ENCODE results near the gene NIPAL4.
"Not testable (repeated sequence)": the region's sequence is repeated elsewhere in the genome, so short reads cannot be mapped to it uniquely, and the experiment has no call there.

Gene NIPAL4

DNA sequence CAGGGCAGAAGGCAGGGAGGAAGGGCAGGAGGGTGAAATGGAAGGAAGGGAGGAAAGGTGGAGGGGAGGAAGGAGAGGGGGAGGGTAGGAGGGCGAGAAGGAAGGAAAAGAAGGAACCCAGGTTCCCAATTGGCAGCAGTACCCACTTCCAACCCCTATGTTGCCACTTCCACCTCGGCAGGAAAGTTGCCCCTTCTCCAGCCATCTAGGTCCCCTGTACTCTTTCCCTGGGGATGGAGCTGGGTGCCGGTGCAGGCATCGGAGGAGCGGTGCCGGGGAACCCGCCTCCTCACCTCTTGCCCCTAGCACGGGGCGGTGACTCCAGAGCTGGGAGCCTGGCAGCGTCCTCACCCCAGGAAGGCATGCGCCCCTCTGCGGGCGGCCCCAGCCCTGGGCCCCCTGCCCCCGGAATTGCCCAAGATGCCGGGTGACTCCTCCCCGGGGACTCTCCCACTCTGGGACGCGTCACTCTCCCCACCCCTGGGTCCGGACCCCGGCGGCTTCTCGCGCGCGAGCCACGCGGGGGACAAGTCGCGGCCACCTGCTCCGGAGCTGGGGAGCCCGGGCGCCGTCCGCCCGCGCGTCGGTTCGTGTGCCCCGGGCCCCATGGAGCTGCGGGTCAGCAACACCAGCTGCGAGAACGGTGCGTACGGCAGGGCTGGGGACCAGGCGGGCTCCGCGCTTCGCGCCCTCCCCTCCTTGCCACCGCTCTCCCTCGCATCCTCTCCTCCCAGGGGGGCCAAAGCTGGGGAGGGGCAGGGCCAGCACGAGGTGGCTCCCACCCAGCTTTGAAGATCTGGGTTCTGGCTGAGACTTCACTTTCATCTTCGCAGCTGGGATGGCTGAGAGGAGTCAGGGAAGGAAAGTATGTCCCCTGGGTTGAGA lies at the start of gene NIPAL4:
NIPAL4 (plus strand) TSS at position 499 of the 885 bp plus-strand sequence; CDS start at position 607, 108 bp downstream.
- no peak for DNase-seq

DNA sequence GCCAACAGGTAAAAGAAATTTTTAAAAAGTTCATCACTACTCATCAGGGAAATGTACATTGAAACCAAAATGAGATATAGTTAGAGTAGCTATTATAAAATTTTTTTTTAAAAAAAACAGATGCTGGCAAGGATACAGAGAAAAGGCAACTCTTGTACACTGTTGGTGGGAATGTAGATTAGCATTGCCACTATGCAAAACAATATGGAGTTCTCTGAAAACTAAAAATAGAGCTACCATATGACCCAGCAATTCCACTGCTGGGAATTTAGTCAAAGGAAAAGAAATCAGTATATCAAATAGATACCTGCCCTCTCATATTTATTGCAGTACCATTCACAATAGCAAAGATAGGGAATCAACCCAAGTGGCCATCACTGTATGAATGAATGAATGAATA lies 44.2 kb upstream of the NIPAL4 start:
- no peak for DNase-seq

GRCh38 chr5:157419521-157419920 lies 40.5 kb upstream of the NIPAL4 start:
- not testable (repeated sequence) for DNase-seq

- not testable (repeated sequence) for DNase-seq
Measured at GRCh38 chr5:157429920-157430319, 30.1 kb upstream of the NIPAL4 start.

DNA sequence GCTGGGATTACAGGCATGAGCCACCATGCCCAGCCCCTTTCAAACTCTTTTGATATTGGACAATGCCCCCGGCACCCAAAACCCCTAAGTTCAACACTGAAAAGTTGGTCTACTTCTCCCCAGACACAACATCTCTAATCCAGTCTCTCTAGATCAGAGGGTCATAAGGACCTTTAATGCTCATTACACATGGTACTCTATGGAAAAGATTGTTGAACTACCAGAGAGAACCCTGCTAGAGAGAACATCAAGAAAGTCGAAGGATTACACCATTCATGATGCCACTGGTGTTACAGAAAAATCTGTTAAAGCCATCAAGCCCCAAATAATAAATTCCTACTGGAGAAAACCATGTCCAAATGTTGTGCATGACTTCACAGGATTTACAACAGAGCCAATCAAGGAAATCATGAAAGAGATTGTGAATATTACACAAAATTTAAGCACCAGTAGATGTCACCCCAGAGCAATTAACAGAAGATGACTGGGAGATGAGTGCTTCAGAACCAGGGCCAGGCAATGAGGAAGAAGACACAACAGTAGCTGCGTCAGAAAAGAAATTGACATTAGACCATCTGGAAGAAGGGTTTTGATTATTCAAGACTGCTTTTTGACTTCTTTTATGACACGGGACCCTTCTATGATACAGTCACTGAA lies 28.3 kb upstream of the NIPAL4 start:
- DNase-seq = peak; percentile 3

- no peak for DNase-seq
Measured at GRCh38 chr5:157434096-157434495, 25.9 kb upstream of the NIPAL4 start.

- peak; percentile 78 for DNase-seq
Measured at GRCh38 chr5:157443041-157443549, 16.9 kb upstream of the NIPAL4 start.

- no peak for DNase-seq
Measured at GRCh38 chr5:157444224-157444623, 15.8 kb upstream of the NIPAL4 start.

DNA sequence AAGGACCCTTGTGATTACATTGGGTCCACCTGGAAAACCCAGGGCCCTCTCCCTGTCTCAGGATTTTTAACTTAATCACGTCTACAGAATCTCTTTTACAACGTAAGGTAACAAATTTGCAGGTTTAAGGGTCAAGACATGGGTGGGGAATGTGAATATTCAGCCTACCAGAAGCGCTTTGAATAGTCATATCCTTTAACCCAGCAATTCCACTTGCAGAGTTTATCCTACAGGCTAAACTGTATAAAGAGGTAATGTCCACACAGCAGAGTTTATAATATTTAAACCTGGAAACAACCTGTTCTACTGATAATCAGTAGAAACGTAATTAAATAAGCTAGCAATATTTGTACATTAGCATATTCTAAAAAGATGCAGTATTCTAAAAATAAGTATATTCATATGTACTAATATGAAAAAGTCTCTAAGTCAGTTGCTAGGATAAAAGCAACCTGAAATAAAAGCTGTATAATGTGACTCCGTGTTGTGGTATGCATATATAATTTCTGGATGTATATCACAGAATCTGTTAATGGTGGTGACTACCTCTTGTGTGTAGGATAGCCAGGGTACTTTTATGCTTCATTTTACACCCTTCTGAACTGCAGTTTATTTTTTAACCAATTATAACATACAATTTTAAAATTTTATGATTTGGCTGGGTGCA lies 14.1 kb upstream of the NIPAL4 start:
- no peak for DNase-seq

GRCh38 chr5:157446412-157446935 lies 13.5 kb upstream of the NIPAL4 start:
- DNase-seq = no peak

- no peak for DNase-seq
Measured at GRCh38 chr5:157447201-157447637, 12.8 kb upstream of the NIPAL4 start.

DNA sequence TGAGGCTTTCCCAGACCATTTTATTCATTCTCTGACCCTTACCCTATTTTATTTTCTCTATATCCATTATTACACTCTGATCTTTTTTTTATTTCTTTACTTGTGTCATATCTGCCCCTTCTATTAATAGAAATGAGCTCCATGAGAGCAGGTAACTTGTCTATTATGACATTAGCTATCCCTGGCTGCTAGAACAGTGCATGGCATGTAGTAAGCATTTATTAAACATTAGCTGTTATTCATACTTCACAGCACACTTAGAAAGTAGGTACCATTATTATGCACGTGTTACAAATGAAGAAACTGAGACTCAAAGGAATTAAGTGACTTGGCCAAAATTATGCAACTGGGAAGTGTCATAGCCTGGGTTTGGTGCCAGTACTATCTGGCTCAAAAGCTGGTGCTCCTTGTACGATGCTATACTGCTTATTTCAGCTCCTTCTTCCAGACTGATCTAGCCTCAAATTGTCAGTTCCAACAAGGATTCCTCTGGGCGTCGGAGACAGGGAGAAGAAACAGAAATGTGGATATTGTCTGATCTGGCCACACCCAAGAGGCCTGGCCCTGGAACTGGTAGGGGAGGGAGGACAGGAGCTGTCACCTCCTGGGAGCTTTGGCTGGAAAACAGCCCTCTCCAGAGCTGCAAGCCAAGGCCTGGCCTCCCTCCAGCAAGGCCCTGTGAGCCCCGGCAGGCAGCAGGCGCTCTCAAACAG lies 10.8 kb upstream of the NIPAL4 start:
- DNase-seq = no peak

- DNase-seq = no peak
Measured at GRCh38 chr5:157450024-157450423, 10.0 kb upstream of the NIPAL4 start.

- no peak for DNase-seq
Measured at GRCh38 chr5:157451806-157452205, 8.2 kb upstream of the NIPAL4 start.

- no peak for DNase-seq
Measured at GRCh38 chr5:157454273-157454672, 5.7 kb upstream of the NIPAL4 start.

DNA sequence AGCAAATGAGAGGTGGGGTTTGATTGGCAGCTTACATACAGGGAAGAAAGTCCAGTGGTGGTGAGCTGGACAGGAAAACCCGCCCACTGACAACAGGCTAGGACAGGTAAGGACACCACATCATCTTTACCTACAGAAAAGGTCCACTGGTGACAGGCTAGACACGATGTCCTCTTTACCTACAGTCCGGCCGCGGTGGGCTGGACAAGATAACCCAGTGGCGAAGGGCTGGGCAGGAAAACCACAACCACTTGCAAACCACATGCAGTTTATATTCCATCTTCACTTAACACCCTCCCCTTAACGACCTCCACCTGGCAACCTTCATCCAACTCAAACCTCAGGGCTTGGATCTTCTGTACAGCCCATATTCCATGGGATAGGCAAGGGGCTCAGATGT lies 5.0 kb upstream of the NIPAL4 start:
- no peak for DNase-seq

DNA sequence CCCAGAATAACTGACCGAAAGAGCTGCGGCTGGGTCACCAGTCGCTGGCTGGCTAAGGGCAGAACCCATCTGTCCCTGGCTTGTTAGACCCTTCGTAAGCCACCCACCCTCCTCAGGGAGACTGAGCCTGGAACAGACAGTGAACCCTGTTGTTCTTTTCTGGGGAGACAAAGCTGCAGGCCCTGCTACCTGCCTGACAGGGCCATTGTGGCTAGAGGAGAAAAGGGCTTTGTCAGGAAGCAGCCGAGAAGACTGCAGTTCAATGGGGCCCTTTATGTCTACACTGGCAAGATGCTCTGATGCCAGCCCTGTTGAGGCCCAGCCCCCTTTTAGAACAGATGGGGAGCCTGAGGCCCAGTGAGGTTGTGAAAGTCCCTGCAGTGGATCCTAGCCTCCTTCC lies 3.7 kb upstream of the NIPAL4 start:
- DNase-seq = no peak

- no peak for DNase-seq
Measured at GRCh38 chr5:157457391-157457790, 2.6 kb upstream of the NIPAL4 start.

DNA sequence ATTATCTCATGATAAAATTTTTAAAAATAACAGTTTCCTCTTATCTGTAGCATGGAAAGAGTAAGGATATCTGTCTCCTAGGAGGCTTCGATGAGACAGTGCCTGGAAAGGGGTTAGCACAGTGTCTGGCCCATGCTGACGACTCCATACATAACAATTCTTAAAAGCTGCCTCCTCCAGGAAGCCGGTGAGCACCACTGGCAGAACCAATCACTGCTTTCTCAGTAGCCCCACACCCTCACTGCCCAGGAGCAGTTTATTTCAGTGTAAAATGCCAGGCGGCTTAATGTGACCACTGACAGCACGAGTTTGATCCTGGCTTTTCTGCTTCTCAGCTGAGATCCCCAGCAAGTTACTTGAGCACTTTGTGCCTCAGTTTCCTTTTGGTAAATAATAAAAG lies 1.2 kb upstream of the NIPAL4 start:
- no peak for DNase-seq

- no peak for DNase-seq
Measured at GRCh38 chr5:157460921-157461792, 1.1 kb downstream of the NIPAL4 start.

- no peak for DNase-seq
Measured at GRCh38 chr5:157463081-157463480, 3.1 kb downstream of the NIPAL4 start.
